Measurements from ENCODE around the gene FOCAD.

DNA sequence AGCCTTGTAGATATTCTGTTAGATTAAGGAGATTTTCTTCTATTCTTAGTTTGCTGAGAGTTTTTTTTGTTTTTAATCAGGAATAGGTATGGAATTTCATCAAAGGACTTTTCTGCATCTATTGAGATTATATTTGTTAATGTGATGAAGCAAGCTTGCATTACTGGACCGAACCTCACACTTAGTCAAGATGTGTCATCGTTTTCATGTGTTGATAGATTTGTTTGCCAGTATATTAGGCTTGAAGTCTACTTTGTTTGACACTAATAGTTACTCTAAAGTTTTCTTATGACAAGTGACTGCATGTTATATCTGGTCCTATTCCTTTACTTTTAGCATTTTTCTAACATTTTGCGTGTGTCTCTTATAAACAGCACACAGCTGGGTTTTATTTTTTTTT lies 359.8 kb downstream of the FOCAD start:
- TF ChIP-seq, protein P1, sequence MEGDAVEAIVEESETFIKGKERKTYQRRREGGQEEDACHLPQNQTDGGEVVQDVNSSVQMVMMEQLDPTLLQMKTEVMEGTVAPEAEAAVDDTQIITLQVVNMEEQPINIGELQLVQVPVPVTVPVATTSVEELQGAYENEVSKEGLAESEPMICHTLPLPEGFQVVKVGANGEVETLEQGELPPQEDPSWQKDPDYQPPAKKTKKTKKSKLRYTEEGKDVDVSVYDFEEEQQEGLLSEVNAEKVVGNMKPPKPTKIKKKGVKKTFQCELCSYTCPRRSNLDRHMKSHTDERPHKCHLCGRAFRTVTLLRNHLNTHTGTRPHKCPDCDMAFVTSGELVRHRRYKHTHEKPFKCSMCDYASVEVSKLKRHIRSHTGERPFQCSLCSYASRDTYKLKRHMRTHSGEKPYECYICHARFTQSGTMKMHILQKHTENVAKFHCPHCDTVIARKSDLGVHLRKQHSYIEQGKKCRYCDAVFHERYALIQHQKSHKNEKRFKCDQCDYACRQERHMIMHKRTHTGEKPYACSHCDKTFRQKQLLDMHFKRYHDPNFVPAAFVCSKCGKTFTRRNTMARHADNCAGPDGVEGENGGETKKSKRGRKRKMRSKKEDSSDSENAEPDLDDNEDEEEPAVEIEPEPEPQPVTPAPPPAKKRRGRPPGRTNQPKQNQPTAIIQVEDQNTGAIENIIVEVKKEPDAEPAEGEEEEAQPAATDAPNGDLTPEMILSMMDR (IDR thresholded peaks at IDR 0.05) = no peak
- no peak for TF ChIP-seq EP300 (IDR thresholded peaks at IDR 0.05)
